Measurements from ENCODE around the gene CEP41.

- TF ChIP-seq POLR2AphosphoS5 (IDR thresholded peaks at IDR 0.05; ENCODE audit: borderline replicate concordance, low read depth, low read length) (no peak), EZH2 (IDR thresholded peaks at IDR 0.05) (no peak)
Measured at GRCh38 chr7:130433301-130433700, 7.5 kb downstream of the CEP41 start.
